ENCODE measurements around the gene TNFRSF18.

Gene TNFRSF18

DNA sequence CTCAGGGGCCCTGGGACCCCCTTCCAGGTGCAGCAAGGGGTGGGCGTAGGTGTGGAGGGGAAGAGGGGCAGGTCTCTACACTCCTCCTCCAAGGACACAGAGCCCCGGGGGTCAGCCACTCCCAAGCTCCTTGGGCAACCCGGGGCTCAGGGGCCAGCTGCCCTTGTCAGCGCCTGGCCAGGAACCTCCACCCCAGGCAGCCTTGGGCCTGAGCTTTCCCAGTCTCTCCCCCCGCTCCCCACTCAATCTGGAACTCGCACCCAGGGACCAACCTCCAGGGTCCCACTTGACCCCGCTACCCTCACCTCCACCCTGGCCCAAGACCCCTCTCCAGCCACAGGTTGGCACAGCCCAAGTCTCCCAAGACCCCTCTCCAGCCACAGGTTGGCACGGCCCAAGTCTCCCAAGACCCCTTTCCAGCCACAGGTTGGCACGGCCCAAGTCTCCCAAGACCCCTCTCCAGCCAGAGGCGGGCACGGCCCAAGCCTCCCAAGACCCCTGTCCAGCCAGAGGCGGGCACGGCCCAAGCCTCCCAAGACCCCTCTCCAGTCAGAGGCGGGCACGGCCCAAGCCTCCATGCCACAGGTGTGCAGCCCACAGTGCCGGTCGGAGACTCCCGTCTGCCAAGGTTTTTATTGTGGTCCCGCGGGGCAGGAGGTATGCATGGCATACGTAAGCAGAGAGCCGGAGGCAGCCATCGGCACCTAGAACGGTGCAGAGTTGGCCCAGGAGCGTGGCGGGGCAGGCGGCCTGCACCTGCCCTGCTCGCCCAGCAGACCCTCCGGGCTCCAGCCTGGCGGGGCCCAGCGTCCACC is 4.5 kb upstream of the TNFRSF18 start:
- no peak for DNase-seq

DNA sequence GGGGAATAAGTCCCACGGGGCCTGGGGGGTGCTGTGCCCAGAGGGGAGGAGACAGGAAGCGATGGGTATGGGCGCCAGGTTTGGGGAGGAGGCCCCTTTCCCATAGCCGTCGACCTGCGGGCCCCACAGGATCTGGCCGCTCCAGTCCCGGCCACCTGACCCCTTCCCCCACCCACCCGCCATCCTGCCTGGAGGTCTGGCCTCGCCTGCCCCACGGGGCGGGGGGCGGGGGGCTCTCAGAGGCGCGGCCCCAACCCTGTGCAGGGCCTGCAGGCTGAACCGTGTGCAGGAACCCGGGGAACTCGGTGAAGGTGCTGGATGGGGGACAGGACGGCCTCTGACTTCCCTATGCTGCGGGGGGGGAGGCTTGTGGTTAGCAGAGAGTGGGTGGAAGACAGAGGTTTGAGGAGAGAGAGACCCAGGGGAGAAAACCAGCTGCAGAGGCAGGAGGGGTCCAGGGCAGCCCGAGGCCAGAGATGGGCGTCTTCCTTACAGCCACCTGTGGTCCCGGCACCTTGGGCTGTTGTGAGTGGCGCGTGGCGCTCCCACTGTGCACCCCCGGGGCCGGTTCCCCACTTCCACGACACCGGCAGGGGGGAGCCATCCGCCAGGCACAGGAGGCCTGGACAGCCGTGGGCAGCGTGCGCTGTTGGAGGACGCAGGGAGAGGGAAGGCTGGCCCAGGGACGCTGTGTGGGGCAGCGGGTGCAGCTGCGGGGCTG is 2.5 kb upstream of the TNFRSF18 start:
- no peak for DNase-seq

DNA sequence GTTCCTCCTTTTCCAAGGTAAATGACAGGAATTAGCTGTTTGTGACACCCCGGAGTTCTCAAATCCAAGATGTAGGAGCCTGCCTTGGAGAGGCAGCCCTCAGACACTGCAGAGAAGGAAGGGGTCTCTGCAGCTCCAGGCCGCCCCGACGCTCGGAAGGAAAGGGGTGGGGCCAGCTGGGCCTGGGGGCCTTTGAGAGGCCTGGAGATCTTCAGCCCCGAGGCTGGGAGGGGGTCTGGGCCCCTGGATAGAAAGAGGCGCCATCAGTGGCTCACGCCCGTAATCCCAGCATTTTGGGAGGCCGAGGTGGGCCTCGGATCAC is 1.1 kb upstream of the TNFRSF18 start:
- DNase-seq, result no peak

DNA sequence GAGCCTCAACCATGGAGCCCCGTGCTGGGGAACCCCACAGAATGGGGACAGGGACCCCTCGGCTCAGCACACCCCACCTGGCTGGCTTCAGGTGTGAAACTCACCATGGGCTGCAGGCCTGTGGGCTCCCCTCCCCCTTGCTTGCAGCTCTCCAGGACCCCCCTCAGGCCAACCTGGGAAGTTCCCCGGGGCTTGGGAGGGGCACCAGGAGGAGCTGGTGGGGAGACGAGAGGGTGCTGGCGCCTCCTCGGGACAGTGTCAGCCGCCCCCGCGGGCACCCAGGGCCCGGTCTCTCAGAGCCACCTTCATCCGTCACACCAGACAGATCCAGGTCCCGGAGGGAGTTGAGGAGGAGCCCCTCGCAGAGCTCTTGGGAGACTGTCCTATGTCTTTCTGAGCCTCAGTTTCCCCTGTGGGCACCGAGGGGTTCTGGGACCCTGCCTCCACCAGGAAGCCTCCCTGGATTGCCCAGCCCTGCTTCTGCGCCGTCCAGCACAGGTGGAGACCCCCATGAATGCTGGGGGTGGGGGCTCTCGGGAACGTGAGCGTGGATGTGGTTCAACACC is 657 bp upstream of the TNFRSF18 start:
- DNase-seq, result no peak

DNA sequence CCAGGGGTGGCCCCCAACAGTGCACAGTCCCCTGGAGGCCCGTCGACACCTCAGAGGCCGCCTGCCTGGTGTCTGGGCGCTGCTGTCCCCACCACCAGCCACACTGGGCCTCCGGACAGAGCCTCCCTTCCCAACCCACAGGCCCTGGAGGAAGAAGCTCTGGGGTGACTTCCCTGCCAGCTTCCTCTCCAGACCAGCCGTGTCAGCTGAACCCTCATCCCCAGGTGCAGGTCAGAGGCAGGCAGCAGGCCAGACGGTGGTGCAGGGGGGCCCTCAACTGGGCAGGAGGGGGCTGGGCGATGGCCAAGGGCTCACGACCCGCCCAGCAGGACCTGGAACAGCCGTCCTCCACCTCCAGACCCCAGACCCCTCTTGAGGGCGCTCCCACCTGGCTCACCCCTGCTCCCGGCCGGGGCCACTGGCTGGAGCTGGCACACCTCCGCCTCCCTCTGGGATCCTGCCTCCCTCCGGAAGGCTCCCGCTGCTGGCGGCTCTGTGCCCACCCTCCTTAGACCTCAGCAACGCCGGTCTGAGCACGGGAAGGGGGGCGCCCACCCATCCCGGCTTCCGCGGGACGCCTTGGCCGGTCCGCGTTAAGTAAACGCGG is 520 bp downstream of the TNFRSF18 start:
- DNase-seq, result no peak

DNA sequence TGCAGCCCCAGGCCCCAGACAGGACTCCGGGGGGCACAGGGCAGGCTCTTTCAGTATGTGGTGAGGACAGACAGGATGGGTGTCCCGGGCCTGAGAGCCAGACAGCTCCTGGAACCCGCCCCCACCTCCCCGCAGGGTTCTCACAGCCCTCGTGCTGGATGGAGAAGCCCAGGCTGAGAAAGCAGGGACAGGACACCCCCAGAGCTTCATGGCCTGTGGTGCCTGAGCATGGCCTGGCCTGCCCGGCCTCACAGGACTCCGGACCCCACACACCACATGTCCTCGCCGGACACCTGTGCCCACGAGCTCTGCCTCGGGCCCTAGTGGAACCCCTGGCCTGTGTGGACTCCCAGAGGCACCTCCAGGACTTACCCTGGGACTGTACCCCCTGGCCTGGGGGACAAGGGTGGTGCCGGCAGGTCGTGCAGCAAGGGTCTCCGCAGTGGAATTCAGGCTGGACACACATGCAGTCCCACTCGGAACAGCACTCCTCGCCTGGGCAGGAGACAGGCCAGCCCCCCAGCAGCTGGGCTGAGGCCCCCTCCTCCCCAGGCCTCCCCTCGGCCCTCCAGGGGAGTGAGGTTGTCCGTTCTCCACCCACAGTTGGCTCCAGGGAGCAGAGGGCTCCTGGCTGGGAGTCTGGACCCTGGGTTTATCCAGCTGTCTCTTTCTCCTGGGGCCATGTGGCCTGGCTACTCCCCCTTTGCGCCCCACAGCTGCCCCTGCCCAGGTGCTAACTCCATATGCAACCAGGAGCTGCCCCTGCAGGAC is 1.2 kb downstream of the TNFRSF18 start:
- no peak for DNase-seq

DNA sequence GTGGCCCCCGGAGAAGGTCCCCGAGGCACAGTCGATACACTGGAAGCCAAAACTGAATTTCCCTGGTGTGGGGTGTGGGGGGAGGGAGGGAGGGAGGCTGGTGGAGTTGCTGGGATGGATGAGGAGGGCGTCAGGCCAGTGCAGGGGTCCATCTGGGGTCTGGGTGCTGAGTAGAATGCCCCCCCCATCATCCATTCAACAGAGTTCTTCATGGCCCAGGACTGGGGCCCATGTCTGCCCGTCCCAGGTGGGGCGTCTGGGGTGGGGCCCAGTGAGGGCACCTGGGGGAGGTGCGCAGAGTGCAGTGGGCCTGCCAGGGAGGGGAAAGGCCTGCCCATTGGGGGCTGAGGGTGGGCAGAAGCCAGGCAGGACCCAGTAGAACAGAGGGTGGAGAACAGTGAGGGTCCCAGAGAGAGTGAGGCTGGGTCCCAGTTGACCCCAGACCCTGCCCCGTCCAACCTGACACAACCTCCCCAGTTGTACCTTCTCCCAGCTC is 1.9 kb downstream of the TNFRSF18 start:
- DNase-seq, result no peak

DNA sequence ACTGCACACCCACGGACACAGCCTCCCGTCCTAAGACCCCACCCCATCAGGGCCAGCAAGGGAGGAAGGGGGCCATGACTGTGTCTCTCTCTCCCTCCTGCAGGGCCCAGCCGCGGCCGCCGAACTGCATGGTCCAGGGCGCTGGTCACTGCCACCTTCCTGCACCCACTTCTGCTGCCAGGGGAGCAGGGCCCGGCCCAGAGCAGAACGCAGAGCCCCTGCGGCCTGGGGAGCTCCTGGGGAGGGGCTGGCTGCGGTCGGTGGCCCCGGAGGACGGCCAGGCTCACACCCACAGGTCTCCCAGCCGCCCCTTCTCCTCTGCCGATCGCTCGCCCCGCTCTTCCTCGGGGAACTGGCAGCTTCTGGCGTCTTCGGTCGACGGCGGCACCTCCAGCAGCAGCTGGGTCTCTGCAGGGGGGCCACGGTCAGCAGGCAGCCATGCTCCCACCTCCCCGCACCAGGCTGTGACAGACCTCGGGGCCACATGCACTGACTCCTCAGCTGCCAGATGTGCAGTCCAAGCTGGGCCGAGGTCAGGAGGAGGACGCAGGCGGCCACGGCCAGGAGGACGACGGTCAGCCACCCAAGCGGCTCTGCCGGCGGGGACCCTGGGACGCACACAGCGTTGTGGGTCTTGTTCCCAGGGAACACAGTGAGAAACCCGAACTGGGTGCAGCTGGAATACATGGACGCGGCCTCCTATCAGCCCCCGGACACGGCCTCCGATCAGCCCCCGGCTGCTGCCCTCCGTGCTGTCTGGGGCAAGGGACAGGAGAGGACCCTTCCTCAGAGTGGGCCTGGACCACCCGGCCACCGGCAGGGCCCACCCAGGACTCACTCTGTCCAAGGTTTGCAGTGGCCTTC is 2.6 kb downstream of the TNFRSF18 start:
- DNase-seq, result no peak

DNA sequence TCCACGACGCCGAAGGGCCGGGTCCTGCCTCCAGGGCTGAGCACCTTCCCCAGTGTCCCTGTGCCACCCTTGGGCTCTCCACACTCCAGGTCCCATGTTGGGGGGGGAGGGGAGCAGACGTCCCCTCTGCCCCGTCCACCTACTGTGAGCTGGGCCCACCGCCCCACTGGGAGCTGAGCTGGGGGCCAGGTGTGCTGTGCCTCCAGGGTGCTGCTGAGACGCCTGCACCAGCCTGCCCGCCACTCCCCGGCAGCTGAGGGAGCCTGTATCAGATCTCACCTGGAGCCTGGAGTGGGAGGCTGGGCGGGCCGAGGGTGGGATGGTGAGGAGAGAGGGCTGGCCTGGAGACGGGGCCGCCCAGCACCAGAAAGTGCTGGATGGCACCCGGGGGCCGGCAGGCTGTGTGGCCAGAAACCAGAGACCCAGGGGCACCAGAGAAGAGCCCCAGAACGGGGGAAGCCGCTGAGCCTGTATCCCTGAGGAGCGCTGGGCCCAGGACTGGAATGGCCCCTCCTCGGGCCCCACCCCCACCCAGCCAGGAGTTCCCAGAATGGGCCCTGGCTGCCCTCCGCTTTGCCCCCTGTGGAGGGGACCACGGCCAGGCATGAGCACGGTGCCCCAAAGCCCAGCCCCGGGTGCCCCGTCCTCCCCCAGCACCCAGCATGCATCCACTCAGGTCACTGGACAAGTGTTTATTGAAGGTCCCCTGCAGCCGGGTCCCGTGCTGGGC is 3.4 kb downstream of the TNFRSF18 start:
- no peak for DNase-seq

DNA sequence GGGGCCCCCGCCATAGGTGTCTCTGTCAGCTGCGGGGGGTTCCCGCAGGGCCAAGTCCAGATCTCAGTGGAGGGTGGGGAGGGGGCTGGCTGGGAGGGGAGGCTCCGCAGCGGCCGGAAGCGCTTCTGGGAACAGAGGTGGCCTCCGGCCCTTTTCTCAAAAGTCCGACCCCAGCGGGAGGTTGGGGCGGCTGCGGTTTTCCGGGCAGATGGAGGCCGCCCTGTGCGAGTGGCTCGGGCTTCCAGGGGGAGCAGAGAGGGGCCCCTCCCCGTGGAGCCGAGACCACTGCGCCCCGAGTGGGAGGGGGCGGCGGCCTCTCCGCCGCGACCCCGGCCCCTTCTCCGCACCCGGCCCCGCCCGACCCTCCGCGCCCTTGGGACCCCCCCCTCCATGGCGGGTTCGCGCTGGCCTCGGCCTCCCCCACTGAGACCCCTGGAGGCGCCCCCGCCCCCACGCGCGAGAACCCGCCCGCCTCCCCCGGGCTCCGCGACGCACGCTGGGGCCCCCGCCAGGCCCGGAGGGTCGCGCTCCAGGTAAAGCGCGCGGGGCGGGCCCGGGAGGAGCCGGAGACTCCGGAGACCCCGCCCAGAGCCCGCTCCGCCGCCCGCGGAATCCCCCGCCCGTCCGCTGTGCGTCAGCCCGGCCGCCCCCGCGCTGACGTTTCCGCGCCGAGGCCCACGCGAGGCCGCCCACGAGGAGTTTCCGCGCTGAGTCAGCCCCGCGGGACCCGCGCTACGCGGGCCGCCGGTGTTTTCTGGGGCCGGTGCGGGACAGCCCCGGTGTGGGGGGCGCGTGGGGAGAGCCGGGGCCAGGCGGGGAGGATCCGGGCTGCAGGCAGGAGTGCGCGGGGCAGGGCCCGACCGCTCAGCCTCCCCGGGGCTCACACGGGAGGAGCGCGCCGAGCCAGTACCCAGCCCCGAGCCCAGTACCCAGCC is 5.2 kb downstream of the TNFRSF18 start:
- DNase-seq, result no peak

DNA sequence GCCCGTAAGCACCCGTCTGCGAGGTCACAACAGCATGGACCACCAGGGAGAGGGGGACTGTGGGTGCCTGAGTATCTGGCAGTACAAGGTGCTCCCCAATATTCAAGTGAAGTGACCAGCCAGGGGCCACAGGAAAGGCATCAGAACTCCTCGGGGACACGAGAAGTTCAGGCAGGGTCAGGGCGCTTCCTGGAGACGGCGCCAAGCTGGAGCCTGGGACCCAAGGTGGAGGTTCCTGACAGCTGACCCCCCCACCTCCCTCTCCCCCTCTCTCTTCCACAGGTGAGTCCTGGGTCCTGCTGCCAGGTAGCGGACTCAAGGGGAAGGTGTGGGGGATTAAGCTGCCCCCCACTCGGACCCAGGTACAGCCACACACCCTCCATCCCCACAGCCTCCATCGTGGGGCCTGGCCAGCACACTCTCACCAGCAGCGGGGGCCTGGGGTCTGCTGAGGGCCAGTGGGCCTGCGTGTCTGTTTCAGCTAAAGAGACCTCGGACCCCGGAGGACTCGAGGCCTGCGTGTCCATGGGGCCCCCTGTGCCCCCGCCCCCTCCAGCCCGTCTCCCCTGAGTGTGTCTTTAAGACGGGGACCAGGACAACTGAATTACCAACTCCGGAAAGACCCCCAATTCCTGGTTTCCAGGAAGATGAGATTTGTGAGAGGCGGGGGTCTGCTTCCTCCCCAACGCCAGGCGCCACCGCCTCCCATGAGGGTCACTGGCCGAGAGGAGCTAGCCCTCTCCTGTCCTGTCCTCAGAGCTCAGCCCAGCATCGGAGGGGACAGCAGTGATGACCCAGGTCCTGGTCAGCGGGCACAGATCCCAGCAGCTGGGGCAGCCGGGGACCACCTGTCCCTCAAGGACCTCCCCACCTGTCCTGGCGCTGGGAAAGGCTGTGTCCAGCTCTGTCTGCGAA is 6.2 kb downstream of the TNFRSF18 start:
- no peak for DNase-seq

DNA sequence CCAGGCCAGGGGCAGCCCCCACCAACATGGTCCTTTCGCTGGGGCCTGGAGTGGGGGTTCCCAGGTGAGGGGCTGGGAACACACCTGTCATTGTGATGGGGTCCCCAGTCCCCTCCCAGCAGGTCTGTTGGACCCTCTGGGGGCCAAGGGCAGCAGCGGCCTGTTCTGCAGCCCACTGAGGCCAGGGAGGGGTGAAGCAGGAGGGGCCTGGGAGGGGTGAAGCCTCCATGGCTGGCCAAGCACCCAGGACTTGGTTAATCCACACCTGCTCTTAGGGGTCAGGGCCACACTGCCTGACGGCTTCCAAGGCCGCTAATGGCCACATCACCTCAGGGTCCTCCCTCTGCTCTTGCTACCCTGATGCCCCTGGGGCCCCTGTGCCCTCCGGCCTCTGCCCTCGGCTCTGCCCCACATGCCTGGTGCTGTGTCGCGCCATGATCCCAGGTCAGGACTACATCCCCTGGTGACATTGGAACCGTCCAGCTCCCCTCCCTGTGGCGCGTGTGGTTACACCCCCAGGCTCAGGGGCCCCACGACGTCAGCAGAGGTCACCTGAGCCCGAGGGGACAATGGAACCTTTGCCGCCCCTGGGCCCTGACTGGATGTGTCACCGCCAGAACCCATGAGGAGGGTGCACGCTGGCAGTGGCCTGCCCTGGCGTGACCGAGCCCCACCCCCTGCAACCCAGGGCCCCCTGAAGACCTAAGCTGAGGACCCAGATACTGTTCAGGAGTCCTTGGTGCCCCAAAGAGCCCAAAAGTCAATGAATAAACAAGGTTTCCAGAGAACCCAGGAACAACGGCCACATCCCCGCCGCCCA is 7.0 kb downstream of the TNFRSF18 start:
- DNase-seq, result no peak

DNA sequence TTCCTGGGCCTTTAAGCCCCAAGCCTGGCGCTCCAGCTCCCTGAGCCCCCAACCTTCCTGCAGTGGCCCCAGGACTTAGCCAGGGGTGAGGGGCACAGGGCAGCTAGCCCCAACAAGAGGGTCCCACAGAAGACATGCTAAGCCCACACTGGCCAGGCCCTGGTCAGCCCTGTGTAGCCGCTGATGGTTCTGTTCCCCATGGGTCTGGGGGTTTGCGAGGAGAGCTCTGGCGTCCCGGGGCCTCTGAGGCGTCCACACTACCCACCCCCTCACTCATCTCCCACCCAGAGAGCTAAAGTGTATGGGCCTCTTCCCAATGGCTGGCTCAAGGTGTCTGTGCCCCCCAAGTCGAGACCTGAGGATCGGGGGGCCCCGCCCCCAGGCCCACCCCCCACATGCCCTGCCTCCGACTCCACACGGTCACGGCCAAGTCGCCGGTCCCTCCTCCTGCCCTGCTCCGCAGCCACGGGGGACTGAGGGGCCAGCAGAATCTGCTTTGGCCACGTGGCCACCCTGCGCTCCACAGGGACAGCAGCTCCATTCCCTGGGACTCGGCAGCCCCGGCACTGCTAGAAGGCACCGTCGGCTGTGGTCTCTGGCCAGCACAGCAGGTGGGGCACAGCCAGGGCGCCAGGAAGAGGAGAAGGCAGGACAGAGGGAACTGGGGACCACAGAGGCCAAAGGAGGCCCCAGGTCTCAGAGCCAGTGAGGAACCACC is 7.8 kb downstream of the TNFRSF18 start:
- no peak for DNase-seq

DNA sequence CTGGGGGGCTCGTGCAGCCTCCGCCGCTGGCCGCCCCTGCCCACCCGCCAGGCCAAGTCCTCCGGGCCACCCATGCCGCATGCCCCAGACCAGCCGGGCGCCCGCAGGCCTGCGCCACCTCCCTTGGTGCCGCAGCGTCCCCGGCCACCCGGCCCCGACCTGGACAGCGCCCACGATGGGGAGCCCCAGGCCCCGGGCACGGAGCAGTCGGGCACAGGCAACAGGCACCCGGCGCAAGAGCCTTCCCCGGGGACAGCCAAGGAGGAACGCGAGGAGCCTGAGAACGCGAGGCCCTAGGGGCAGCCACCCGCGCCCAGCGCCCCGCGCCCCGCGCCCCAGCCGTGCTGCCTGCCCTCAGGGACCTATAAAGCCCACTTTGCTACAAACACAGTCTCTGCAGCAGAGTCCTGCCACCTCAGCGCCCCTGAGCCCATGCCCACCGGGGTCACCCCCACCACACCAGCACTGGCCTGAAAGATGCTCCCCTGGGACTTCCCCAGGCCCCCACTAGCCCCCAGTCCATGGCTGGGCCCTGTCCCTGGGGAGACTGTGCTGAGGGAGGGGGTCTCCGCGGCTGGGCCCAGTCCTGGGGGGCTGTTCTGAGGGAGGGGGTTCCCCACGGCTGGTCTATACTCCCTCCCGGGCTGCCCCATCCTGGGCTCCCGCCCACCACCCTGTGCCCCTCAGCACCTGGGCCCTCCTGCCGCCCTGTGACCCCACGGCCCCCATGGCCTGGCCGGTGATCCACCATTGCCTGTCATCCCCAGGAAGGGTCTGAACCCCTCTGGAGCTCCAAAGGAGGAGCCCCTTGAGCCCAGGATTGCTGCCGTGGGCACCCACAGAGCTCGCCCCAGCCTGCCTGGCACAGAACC is 8.6 kb downstream of the TNFRSF18 start:
- no peak for DNase-seq

DNA sequence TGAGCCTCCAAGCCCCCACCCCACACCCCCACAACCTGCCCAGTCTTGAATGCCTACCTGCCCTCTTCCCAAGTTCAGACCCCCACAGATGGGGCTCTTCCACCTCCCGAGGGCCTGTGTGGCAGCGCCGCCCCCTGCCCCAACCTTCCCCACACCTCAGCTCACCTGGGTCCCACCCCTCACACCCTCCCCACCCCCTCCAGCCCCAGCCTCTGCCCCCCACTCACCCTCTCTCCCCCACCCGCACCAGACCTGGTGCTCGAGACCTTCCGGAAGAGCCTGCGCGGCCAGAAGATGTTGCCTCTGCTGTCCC is 9.2 kb downstream of the TNFRSF18 start:
- no peak for DNase-seq

DNA sequence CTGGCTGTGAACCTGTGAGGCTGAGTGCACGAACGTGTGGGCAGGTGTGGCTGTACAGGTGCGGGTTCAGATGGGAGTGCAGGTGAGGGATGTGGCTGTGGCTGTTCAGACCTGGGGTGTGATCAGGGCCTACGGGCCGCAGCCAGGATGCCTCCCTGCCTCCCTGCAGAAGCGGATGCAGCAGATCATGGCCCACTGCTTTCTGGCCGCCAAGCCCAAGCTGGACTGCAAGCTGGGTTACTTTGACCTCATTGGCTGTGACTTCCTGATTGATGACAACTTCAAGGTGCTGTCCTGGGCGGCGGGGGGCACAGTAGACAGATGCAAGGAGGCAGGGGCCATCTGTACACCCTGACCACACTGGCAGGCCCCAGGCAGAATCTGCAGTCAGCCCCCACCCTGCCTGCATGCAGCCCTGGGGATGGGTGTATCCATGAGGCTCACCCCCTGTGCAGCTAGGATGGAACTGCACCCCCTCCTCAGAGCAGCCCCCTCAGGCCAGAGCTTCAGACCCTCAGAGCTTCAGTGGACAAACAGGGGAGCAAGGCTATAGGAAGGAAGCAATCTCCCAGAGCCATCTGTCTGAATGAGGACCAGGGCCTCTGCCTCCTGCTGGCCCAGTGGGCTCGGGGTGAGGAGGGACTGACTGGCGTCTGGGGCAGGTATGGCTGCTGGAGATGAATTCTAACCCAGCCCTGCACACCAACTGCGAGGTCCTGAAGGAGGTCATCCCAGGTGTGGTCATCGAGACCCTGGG is 9.8 kb downstream of the TNFRSF18 start:
- no peak for DNase-seq
